Body of pancreas (tissue), 4 donors: ENCODE results near the gene RIPK3. TPM values are rescaled to one million over a fixed set of nuclear protein-coding genes. Genes with fewer than 3 reads are reported as not detected.

Experiments used
- ATAC-seq: fragments of 150-250 bp; one replicate; pipeline ENCODE4 v1.9.1; 2016
- DNase-seq, 4 donors: peaks; one replicate each; pipeline ENCODE4 v3.0.0-alpha.2; 2019
- H3K27ac ChIP-seq, 4 donors: fragments of 200-600 bp; sonication (generic); 1 replicate in 3 of 4; 2 replicates in 1 of 4; pipeline versions ENCODE4 v1.5.1 to v1.6.1; 2016 to 2019; ENCODE audit warnings: mild to moderate bottlenecking in 1 of 4, mixed read lengths in 1 of 4, moderate library complexity in 1 of 4
- H3K27me3 ChIP-seq, 2 donors: fragments of 200-600 bp; sonication (generic); one replicate each; pipeline ENCODE4 v1.6.0; 2016; ENCODE audit warnings: mild to moderate bottlenecking in 1 of 2
- H3K36me3 ChIP-seq, 2 donors: fragments of 200-600 bp; sonication (generic); replicated peaks in 1 of 2; 2 replicates each; pipeline ENCODE4 v1.5.1; 2016; ENCODE audit warnings: low read depth in 2 of 2; ENCODE audit not compliant: insufficient read depth in 1 of 2
- H3K4me1 ChIP-seq: fragments of 200-600 bp; sonication (generic); one replicate; pipeline ENCODE4 v1.6.0; 2016
- H3K4me3 ChIP-seq, 2 donors: fragments of 200-600 bp; sonication (generic); 1 replicate in 1 of 2; 2 replicates in 1 of 2; pipeline ENCODE4 v1.5.1; 2016 to 2019
- H3K9me3 ChIP-seq, 3 donors: fragments of 200-600 bp; sonication (generic); 1 replicate in 2 of 3; 2 replicates in 1 of 3; pipeline ENCODE4 v1.5.1; 2016
- POLR2A ChIP-seq, 3 donors: fragments of 450-650 bp; IDR thresholded peaks; one replicate each; pipeline ENCODE4 v1.6.1; 2016; ENCODE audit warnings: antibody characterized with exemption in 3 of 3, mild to moderate bottlenecking in 2 of 3
- WGBS, 2 donors: methylation state at CpG; one replicate each; pipeline ENCODE4 v1.1.5; 2017; 5-methylcytosine and 5-hydroxymethylcytosine counted together
- intact Hi-C: fragments of 100-400 bp; cut with DNase I; formaldehyde crosslinking; loops from one replicate; pipeline ENCODE4 v1.15.1; 2023
- total RNA-seq, 2 donors: library from RNA; depleted of rRNA; stranded (reverse); fragments of >200 nt; gene quantifications; one replicate each; pipeline ENCODE4 v1.1.0, GENCODE V29; 2016
- TF ChIP-seq, protein P1 (sequence below), 7 experiments: fragments of 450-650 bp in 4 of 7; fragments of 200-600 bp in 3 of 7; sonication (generic) in 3 of 7; IDR thresholded peaks; one replicate each; pipeline ENCODE4 v1.5.1; 2016 to 2019; ENCODE audit warnings: antibody characterized with exemption in 7 of 7

Gene RIPK3
- total RNA-seq, 2 donors from 2014 or later: 6.0 to 9.9 TPM

- intact Hi-C loops: loop anchor here (10.0 kb wide), 1 partner anchor 100 kb away; no protein-coding TSS in a partner anchor
- no peak within 1 kb of the TSS for H3K4me3 ChIP-seq
- peak within 1 kb of the TSS in 1 of 4 donors; percentile 44 for H3K27ac ChIP-seq
- TF ChIP-seq, protein P1, sequence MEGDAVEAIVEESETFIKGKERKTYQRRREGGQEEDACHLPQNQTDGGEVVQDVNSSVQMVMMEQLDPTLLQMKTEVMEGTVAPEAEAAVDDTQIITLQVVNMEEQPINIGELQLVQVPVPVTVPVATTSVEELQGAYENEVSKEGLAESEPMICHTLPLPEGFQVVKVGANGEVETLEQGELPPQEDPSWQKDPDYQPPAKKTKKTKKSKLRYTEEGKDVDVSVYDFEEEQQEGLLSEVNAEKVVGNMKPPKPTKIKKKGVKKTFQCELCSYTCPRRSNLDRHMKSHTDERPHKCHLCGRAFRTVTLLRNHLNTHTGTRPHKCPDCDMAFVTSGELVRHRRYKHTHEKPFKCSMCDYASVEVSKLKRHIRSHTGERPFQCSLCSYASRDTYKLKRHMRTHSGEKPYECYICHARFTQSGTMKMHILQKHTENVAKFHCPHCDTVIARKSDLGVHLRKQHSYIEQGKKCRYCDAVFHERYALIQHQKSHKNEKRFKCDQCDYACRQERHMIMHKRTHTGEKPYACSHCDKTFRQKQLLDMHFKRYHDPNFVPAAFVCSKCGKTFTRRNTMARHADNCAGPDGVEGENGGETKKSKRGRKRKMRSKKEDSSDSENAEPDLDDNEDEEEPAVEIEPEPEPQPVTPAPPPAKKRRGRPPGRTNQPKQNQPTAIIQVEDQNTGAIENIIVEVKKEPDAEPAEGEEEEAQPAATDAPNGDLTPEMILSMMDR (IDR thresholded peaks at IDR 0.05): no peak
- peak in 2 of 3 donors; percentile 31 to 42 for TF ChIP-seq POLR2A (IDR thresholded peaks at IDR 0.05)
- 12 to 22% methylated on average over 16 to 63 of the region's 65 CpGs for WGBS, 2 donors
- no peaks in the 10 kb centered on the region for H3K36me3 ChIP-seq
- peaks cover 4 to 5% of the 10 kb centered on the region in 2 donors for H3K27me3 ChIP-seq
- H3K9me3 ChIP-seq: no peaks in the 10 kb centered on the region
- ATAC-seq: no peak
- no peak for DNase-seq
- peaks cover 49% of the 10 kb centered on the region for H3K4me1 ChIP-seq
Observed at GRCh38 chr14:24334431-24335291, 5.1 kb downstream of the RIPK3 start, which contains the start of gene ADCY4. Gene ADCY4 (minus strand): TSS chr14:24335071. CDS start chr14:24334652, 419 bp downstream.

DNA sequence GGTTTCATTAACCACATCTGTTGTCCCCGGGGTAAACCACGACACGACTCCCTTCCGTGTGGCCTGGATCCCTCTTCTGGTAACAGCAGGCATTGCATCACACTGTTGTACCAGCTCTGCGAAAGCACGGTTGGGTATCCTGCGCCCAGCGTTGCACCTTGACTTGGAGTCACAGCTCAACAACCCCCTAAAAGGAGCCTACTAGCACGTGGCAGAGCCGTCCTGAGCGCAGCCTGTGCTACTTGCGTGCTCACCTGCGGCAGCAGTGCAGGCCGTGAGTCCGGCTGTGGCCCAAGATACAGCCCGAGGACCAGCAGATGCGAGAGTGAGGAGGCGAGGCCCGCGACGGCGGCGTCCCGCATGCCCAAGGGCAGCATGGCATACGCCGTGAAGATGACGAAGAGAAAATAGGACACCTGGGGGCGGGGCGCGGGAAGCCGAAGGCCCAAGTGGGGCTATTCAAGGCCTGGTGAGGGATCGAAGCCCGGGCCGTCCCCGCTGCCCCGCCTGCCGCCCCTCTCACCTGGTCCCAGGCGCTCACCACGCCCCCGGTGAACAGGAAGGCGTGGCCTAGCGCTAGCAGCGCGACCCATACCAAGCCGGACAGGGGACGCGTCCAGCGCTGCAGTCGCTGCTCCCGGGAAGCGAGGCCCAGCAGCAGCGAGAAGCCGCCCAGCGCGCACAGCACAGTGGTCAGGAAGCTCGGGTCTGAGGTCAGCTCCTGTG is 7.4 kb downstream of the RIPK3 start:
- no peak for TF ChIP-seq POLR2A (IDR thresholded peaks at IDR 0.05)
- TF ChIP-seq, protein P1 (IDR thresholded peaks at IDR 0.05): peak; percentile 60 to 88 (median 73)
- peaks cover 4 to 5% of the 10 kb centered on the region in 2 donors for H3K27me3 ChIP-seq
- H3K9me3 ChIP-seq: no peaks in the 10 kb centered on the region
- intact Hi-C loops: loop anchor here (10.0 kb wide), 1 partner anchor 102 kb away; no protein-coding TSS in a partner anchor
- H3K4me1 ChIP-seq: peaks cover 35% of the 10 kb centered on the region
- peak; percentile 78 to 83 (median 82) for DNase-seq
- H3K36me3 ChIP-seq: no peaks in the 10 kb centered on the region
- H3K4me3 ChIP-seq: no peak overlapping the region
- ATAC-seq: peak; percentile 82
- H3K27ac ChIP-seq: no peak overlapping the region
- 17 to 18% methylated on average over 40 to 55 of the region's 56 CpGs for WGBS, 2 donors

GRCh38 chr14:24331731-24332267 is 8.0 kb downstream of the RIPK3 start:
- no peak for DNase-seq
- Histone ChIP-seq H3K36me3 (no peaks in the 10 kb centered on the region), H3K4me3 (no peak overlapping the region), H3K4me1 (peaks cover 35% of the 10 kb centered on the region), H3K27me3 (peaks cover 4 to 5% of the 10 kb centered on the region in 2 donors), H3K27ac (no peak overlapping the region), H3K9me3 (no peaks in the 10 kb centered on the region)
- intact Hi-C loops: loop anchor here (10.0 kb wide), 1 partner anchor 103 kb away; no protein-coding TSS in a partner anchor
- ATAC-seq: no peak
- TF ChIP-seq, protein P1 (IDR thresholded peaks at IDR 0.05): no peak
- WGBS, 2 donors: 39 to 47% methylated on average over 26 of the region's 26 CpGs

DNA sequence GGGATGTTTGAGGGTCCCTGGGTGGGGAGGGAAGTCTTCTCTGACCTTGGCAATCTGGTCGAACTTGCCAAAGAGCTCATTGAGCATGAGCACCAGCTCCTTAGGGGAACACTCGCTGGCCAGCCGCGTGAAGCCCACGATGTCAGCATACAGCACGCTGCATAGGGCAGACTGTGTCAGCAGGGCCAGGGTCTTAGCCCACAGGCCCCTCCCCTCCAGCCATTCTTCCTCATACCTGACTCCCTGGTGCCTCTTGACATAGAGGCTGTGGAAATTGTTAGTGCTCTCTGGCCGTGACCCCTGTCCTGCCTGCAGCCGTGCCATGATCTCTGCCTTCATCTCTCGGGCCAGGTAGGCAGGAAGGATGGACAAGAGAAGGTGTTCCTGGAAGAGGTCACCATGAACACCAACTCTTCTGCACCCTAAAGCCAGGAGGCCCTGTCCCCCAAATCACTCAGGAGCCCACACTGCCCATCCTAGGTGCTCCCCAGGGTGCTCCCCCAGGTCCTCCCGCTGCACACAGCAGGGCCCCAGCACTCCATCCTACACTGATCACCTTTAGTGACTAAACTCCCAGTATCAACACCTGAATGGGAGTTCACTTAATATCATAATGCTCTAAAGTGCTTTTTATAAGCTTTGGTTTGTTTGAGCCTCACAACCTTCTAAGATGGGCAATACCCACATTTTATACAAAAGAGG is 8.7 kb downstream of the RIPK3 start:
- no peak for DNase-seq
- no peaks in the 10 kb centered on the region for H3K36me3 ChIP-seq
- peaks cover 35% of the 10 kb centered on the region for H3K4me1 ChIP-seq
- H3K9me3 ChIP-seq: no peaks in the 10 kb centered on the region
- TF ChIP-seq POLR2A (IDR thresholded peaks at IDR 0.05): no peak
- TF ChIP-seq, protein P1 (IDR thresholded peaks at IDR 0.05): no peak
- no peak for ATAC-seq
- peaks cover 4 to 5% of the 10 kb centered on the region in 2 donors for H3K27me3 ChIP-seq
- no peak overlapping the region for H3K27ac ChIP-seq
- intact Hi-C loops: loop anchor here (10.0 kb wide), 1 partner anchor 104 kb away; no protein-coding TSS in a partner anchor
- 56 to 85% methylated on average over 3 to 10 of the region's 10 CpGs for WGBS, 2 donors
- H3K4me3 ChIP-seq: no peak overlapping the region
